IPS-11a (cell line): ENCODE results near the gene RAB34.

Experiments used
- H3K4me3 ChIP-seq: one replicate; pipeline ENCODE4 v1.5.1; 2013; ENCODE audit warnings: low read depth, low read length, control low read depth

The RAB34 gene

DNA sequence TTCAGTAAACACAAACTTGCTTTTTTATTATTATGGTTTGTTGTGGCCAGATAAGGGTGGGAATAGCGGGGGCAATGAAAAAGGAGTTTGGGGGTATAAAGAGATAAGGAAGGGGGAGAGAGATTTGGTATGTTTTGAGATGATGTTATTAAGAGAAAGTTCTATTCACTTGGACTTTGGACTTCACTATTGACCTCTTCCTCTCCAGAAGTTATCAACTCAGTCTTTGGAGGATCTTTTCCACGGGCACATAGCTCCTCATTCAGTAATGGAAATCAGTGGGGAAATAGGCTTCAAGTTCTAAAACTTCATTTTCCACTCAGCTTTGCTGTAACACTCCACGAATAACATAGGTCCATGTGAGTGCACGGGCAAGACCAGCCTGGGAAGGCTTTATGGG lies 29.2 kb downstream of the RAB34 start:
- no peak overlapping the region for H3K4me3 ChIP-seq

DNA sequence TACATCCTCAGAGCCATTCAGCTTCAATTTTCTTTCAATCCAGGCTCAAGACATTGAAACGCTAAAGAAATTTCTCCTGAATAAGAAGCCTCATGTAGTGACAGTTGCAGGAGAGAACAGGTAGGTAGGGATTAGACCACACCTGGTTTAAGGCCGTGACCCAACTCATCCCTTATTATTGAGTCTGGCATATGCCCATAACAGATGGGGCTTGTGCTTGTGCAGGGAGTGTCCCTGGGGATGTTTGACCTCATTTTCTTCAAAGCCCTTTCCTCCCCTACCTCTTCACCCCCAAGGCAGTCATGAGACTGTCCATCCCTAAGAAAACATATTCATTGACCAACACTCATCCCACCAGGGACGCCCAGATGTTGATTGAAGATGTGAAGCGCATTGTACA lies 31.4 kb downstream of the RAB34 start:
- no peak overlapping the region for H3K4me3 ChIP-seq

- no peak overlapping the region for H3K4me3 ChIP-seq
These were observed 32.3 kb downstream of the RAB34 start for GRCh38 chr17:28685366-28685765.

GRCh38 chr17:28684963-28685362 lies 32.7 kb downstream of the RAB34 start:
- no peak overlapping the region for H3K4me3 ChIP-seq

DNA sequence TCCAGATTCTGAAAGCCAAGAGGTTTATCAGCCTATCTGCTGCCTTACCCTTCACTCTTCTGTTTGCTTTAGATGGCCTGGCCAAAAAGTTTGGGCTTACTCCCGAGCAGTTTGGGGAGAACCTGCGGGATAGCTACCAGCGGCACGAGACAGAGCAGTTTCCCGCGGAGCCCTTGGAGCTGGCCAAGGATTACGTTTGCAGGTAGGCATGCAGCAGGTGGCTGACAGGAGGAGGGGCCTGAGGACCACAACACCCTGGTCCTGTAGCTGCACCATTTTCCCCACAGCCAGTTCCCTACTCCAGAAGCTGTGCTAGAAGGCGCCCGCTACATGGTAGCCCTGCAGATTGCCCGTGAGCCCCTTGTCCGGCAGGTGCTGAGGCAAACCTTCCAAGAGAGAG lies 35.0 kb downstream of the RAB34 start:
- H3K4me3 ChIP-seq, result no peak overlapping the region

GRCh38 chr17:28675980-28676379 lies 41.7 kb downstream of the RAB34 start:
- H3K4me3 ChIP-seq, result no peak overlapping the region

DNA sequence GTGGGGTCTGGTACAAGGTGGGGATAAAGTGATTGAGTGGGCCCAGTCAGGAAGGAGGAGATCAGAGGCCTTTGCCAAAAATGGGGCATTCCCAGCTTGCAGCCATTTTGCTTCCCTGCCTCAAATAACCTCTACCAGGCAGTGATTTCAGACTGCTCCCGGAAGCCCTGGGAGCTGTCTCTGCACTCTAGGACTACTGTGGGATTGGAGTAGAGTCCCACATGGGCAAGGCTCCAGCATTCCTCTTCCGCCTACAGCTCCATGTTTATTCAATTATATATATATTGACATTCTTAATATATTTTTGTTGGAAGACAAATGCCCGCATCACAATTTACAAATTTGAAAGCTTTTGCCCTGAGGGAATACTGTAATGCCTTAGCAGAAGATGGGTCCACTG lies 42.2 kb downstream of the RAB34 start:
- H3K4me3 ChIP-seq, result no peak overlapping the region

DNA sequence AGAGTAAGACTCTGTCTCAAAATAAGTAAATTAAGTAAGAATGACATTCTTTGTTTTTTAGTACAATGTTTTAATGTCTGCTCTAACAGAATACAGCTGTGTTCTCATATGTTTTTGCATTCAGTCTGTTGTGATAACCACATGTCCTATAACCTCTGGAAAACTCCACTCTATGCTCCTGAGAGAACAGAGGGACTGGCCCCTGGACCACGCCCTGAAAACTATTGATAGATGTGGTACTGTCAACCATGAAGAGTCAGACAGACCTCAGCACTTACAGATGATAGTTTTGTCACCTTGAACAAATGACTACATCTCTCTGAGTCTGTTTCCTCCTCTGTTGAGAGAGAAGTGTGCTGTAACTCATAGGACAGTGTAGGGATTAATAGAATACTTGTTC lies 47.8 kb downstream of the RAB34 start:
- H3K4me3 ChIP-seq, result no peak overlapping the region

GRCh38 chr17:28667870-28668269 lies 49.8 kb downstream of the RAB34 start:
- H3K4me3 ChIP-seq, result no peak overlapping the region

- H3K4me3 ChIP-seq, result no peak overlapping the region
These were observed 51.7 kb downstream of the RAB34 start for GRCh38 chr17:28665994-28666393.
